Measurements from ENCODE around the gene PSME3IP1.

- no peak for TF ChIP-seq REST (IDR thresholded peaks at IDR 0.05; ENCODE audit: insufficient read depth in 1 of 2, low read depth in 2 of 2, low read length in 2 of 2)
- TF ChIP-seq POLR2AphosphoS5 (IDR thresholded peaks at IDR 0.05; ENCODE audit: low read depth, low read length): no peak
- no peak for TF ChIP-seq SIN3A (IDR thresholded peaks at IDR 0.05; ENCODE audit: borderline replicate concordance, insufficient read depth, low read length)
Observed at GRCh38 chr16:57125969-57126368, 59.9 kb downstream of the PSME3IP1 start.

All from PFSK-1 (cell line).